Measurements from ENCODE around the gene MAF. TPM values are rescaled to one million over a fixed set of nuclear protein-coding genes. Genes with fewer than 3 reads are reported as not detected.

The MAF gene
- total and polyA plus RNA-seq, 7 experiments from 2014 or later = 0.06 to 54.6 (median 6.4) TPM

GRCh38 chr16:79593074-79593531, 7.4 kb downstream of the MAF start:
- Histone ChIP-seq H3K9me3 (ENCODE audit: control insufficient read depth in 2 of 3, low read length in 3 of 3) (no peaks in the 10 kb centered on the region), H3K27ac (ENCODE audit: low read depth, low read length) (no peak overlapping the region), H3K27me3 (ENCODE audit: control insufficient read depth in 2 of 2, insufficient read depth in 2 of 2, low read length in 2 of 2) (no peaks in the 10 kb centered on the region), H3K36me3 (ENCODE audit: control insufficient read depth in 2 of 3, insufficient read depth in 3 of 3, low read length in 3 of 3) (no peaks in the 10 kb centered on the region), H3K4me1 (ENCODE audit: control insufficient read depth in 2 of 2, insufficient read depth in 2 of 2, low read length in 2 of 2) (peaks cover 0 to 21% of the 10 kb centered on the region in 2 donors), H3K4me3 (ENCODE audit: low read length) (no peak overlapping the region)
- POLR2A ChIA-PET = no interaction called here
- intact Hi-C loops (cut with micrococcal nuclease) = no loop called here
- Mint-ChIP-seq H3K4me3 (peak overlapping the region in 2 of 10 donors; percentile 5 to 42), H3K36me3 (peaks cover 0 to 29% (median 0%) of the 10 kb centered on the region in 5 donors), H3K9me3 (no peaks in the 10 kb centered on the region), H3K27me3 (peaks cover 17 to 28% (median 19%) of the 10 kb centered on the region in 5 donors), H3K27ac (peak overlapping the region in 2 of 9 donors; percentile 14 to 61), H3K4me1 (peaks cover 0 to 38% (median 32%) of the 10 kb centered on the region in 7 donors)
- CTCF ChIA-PET = interaction anchor here (0.8 kb wide), 1 partner anchor 11 kb away, joined by 3 read pairs; no protein-coding TSS in a partner anchor
- DNase-seq = no peak
- ATAC-seq = no peak

- ChIA-PET CTCF (no interaction called here), POLR2A (no interaction called here)
- H3K27me3 Mint-ChIP-seq = peaks cover 20 to 34% (median 26%) of the 10 kb centered on the region in 5 donors
Observed at GRCh38 chr16:79592186-79592585, 8.4 kb downstream of the MAF start.

GRCh38 chr16:79589601-79590102, 10.9 kb downstream of the MAF start:
- H3K27me3 ChIP-seq (ENCODE audit: control insufficient read depth in 2 of 2, insufficient read depth in 2 of 2, low read length in 2 of 2) = no peaks in the 10 kb centered on the region
- H3K27ac Mint-ChIP-seq = no peak overlapping the region
- DNase-seq (no peak), ATAC-seq (no peak)
- no peak overlapping the region for H3K4me3 ChIP-seq (ENCODE audit: low read length)
- H3K27ac ChIP-seq (ENCODE audit: low read depth, low read length) = no peak overlapping the region
- H3K36me3 ChIP-seq (ENCODE audit: control insufficient read depth in 2 of 3, insufficient read depth in 3 of 3, low read length in 3 of 3) = no peaks in the 10 kb centered on the region
- intact Hi-C loops (cut with micrococcal nuclease) = no loop called here
- H3K4me3 Mint-ChIP-seq = peak overlapping the region in 7 of 10 donors; percentile 14 to 62 (median 47)
- no peaks in the 10 kb centered on the region for H3K9me3 Mint-ChIP-seq
- peaks cover 0 to 15% of the 10 kb centered on the region in 2 donors for H3K4me1 ChIP-seq (ENCODE audit: control insufficient read depth in 2 of 2, insufficient read depth in 2 of 2, low read length in 2 of 2)
- peaks cover 26 to 47% (median 29%) of the 10 kb centered on the region in 5 donors for H3K27me3 Mint-ChIP-seq
- no peaks in the 10 kb centered on the region for H3K9me3 ChIP-seq (ENCODE audit: control insufficient read depth in 2 of 3, low read length in 3 of 3)
- ChIA-PET POLR2A (interaction anchor here (1.1 kb wide), 1 partner anchor 11 kb away, joined by 4 read pairs; the partner anchor contains the start of gene MAF), CTCF (no interaction called here)
- peaks cover 0 to 18% (median 4%) of the 10 kb centered on the region in 7 donors for H3K4me1 Mint-ChIP-seq
- peaks cover 0 to 9% (median 0%) of the 10 kb centered on the region in 5 donors for H3K36me3 Mint-ChIP-seq

More at GRCh38 chr16:79592186-79592585, 8.4 kb downstream of the MAF start:
- H3K9me3 ChIP-seq (ENCODE audit: control insufficient read depth in 2 of 3, low read length in 3 of 3) = no peaks in the 10 kb centered on the region
- ATAC-seq (no peak), DNase-seq (no peak)
- H3K27ac ChIP-seq (ENCODE audit: low read depth, low read length) = no peak overlapping the region
- intact Hi-C loops (cut with micrococcal nuclease) = no loop called here
- H3K4me3 ChIP-seq (ENCODE audit: low read length) = no peak overlapping the region
- H3K4me1 ChIP-seq (ENCODE audit: control insufficient read depth in 2 of 2, insufficient read depth in 2 of 2, low read length in 2 of 2) = peaks cover 0 to 21% of the 10 kb centered on the region in 2 donors
- H3K27ac Mint-ChIP-seq = no peak overlapping the region
- no peaks in the 10 kb centered on the region for H3K36me3 ChIP-seq (ENCODE audit: control insufficient read depth in 2 of 3, insufficient read depth in 3 of 3, low read length in 3 of 3)
- peaks cover 0 to 38% (median 23%) of the 10 kb centered on the region in 7 donors for H3K4me1 Mint-ChIP-seq
- peaks cover 0 to 25% (median 0%) of the 10 kb centered on the region in 5 donors for H3K36me3 Mint-ChIP-seq
- H3K4me3 Mint-ChIP-seq = no peak overlapping the region
- no peaks in the 10 kb centered on the region for H3K27me3 ChIP-seq (ENCODE audit: control insufficient read depth in 2 of 2, insufficient read depth in 2 of 2, low read length in 2 of 2)
- no peaks in the 10 kb centered on the region for H3K9me3 Mint-ChIP-seq

GRCh38 chr16:79587897-79588296, 12.6 kb downstream of the MAF start:
- peaks cover 29 to 60% (median 30%) of the 10 kb centered on the region in 5 donors for H3K27me3 Mint-ChIP-seq
- CTCF ChIA-PET = no interaction called here
- H3K36me3 Mint-ChIP-seq = peaks cover 0 to 4% (median 0%) of the 10 kb centered on the region in 5 donors

GRCh38 chr16:79587296-79587695, 13.2 kb downstream of the MAF start:
- no peak overlapping the region for H3K27ac ChIP-seq (ENCODE audit: low read depth, low read length)
- peaks cover 0 to 7% (median 4%) of the 10 kb centered on the region in 7 donors for H3K4me1 Mint-ChIP-seq
- intact Hi-C loops (cut with micrococcal nuclease) = no loop called here
- no peak overlapping the region for H3K4me3 Mint-ChIP-seq
- H3K27me3 ChIP-seq (ENCODE audit: control insufficient read depth in 2 of 2, insufficient read depth in 2 of 2, low read length in 2 of 2) = no peaks in the 10 kb centered on the region
- no peak overlapping the region for H3K4me3 ChIP-seq (ENCODE audit: low read length)
- ChIA-PET CTCF (interaction anchor here (0.7 kb wide), 1 partner anchor 1138 kb away, joined by 3 read pairs; no protein-coding TSS in a partner anchor), POLR2A (no interaction called here)
- no peaks in the 10 kb centered on the region for H3K9me3 Mint-ChIP-seq
- DNase-seq (no peak), ATAC-seq (no peak)
- H3K36me3 Mint-ChIP-seq = peaks cover 0 to 4% (median 0%) of the 10 kb centered on the region in 5 donors
- no peaks in the 10 kb centered on the region for H3K9me3 ChIP-seq (ENCODE audit: control insufficient read depth in 2 of 3, low read length in 3 of 3)
- H3K27ac Mint-ChIP-seq = no peak overlapping the region
- no peaks in the 10 kb centered on the region for H3K36me3 ChIP-seq (ENCODE audit: control insufficient read depth in 2 of 3, insufficient read depth in 3 of 3, low read length in 3 of 3)
- peaks cover 29 to 63% (median 30%) of the 10 kb centered on the region in 5 donors for H3K27me3 Mint-ChIP-seq
- H3K4me1 ChIP-seq (ENCODE audit: control insufficient read depth in 2 of 2, insufficient read depth in 2 of 2, low read length in 2 of 2) = peaks cover 0 to 6% of the 10 kb centered on the region in 2 donors

More at GRCh38 chr16:79587897-79588296, 12.6 kb downstream of the MAF start:
- DNase-seq (no peak), ATAC-seq (no peak)
- intact Hi-C loops (cut with micrococcal nuclease) = loop anchor here in 1 of 2 donors (1.0 kb wide), 1 partner anchor 10 kb away; no protein-coding TSS in a partner anchor
- H3K27me3 ChIP-seq (ENCODE audit: control insufficient read depth in 2 of 2, insufficient read depth in 2 of 2, low read length in 2 of 2) = no peaks in the 10 kb centered on the region
- no peak overlapping the region for H3K27ac ChIP-seq (ENCODE audit: low read depth, low read length)
- POLR2A ChIA-PET = no interaction called here
- no peak overlapping the region for H3K27ac Mint-ChIP-seq
- H3K4me3 Mint-ChIP-seq = no peak overlapping the region
- H3K4me1 ChIP-seq (ENCODE audit: control insufficient read depth in 2 of 2, insufficient read depth in 2 of 2, low read length in 2 of 2) = peaks cover 0 to 6% of the 10 kb centered on the region in 2 donors
- no peaks in the 10 kb centered on the region for H3K36me3 ChIP-seq (ENCODE audit: control insufficient read depth in 2 of 3, insufficient read depth in 3 of 3, low read length in 3 of 3)
- H3K9me3 ChIP-seq (ENCODE audit: control insufficient read depth in 2 of 3, low read length in 3 of 3) = no peaks in the 10 kb centered on the region
- no peaks in the 10 kb centered on the region for H3K9me3 Mint-ChIP-seq
- peaks cover 0 to 11% (median 4%) of the 10 kb centered on the region in 7 donors for H3K4me1 Mint-ChIP-seq
- H3K4me3 ChIP-seq (ENCODE audit: low read length) = no peak overlapping the region

GRCh38 chr16:79582789-79583188, 17.7 kb downstream of the MAF start:
- no peaks in the 10 kb centered on the region for H3K9me3 Mint-ChIP-seq
- H3K27me3 Mint-ChIP-seq = peaks cover 26 to 61% (median 34%) of the 10 kb centered on the region in 5 donors
- ATAC-seq = no peak
- H3K27ac ChIP-seq (ENCODE audit: low read depth, low read length) = no peak overlapping the region
- ChIA-PET CTCF (no interaction called here), POLR2A (no interaction called here)
- no peaks in the 10 kb centered on the region for H3K36me3 ChIP-seq (ENCODE audit: control insufficient read depth in 2 of 3, insufficient read depth in 3 of 3, low read length in 3 of 3)
- H3K4me1 Mint-ChIP-seq = no peaks in the 10 kb centered on the region
- intact Hi-C loops (cut with micrococcal nuclease) = no loop called here
- no peaks in the 10 kb centered on the region for H3K9me3 ChIP-seq (ENCODE audit: control insufficient read depth in 2 of 3, low read length in 3 of 3)
- H3K4me1 ChIP-seq (ENCODE audit: control insufficient read depth in 2 of 2, insufficient read depth in 2 of 2, low read length in 2 of 2) = no peaks in the 10 kb centered on the region
- H3K27ac Mint-ChIP-seq = no peak overlapping the region
- H3K27me3 ChIP-seq (ENCODE audit: control insufficient read depth in 2 of 2, insufficient read depth in 2 of 2, low read length in 2 of 2) = no peaks in the 10 kb centered on the region
- H3K36me3 Mint-ChIP-seq = no peaks in the 10 kb centered on the region
- H3K4me3 ChIP-seq (ENCODE audit: low read length) = no peak overlapping the region
- no peak for DNase-seq
- H3K4me3 Mint-ChIP-seq = no peak overlapping the region
